OCI-LY1 (cell line): ENCODE data around the gene LRP5.

ENCODE experiments used
- EZH2 ChIP-seq: fragments of 200-600 bp; sonication (generic), shearing (Covaris generic); IDR thresholded peaks from 2 replicates; pipeline ENCODE4 v1.8.0; 2017; ENCODE audit warnings: borderline replicate concordance, mixed run types, mild to moderate bottlenecking, antibody characterized with exemption, low read length, moderate library complexity, mixed read lengths
- TF ChIP-seq, protein P1 (sequence below): fragments of 200-600 bp; sonication (generic), shearing (Covaris generic); IDR thresholded peaks from 2 replicates; pipeline ENCODE4 v1.5.1; 2017; ENCODE audit warnings: mild to moderate bottlenecking, antibody characterized with exemption, low read length, moderate library complexity, mixed read lengths

DNA sequence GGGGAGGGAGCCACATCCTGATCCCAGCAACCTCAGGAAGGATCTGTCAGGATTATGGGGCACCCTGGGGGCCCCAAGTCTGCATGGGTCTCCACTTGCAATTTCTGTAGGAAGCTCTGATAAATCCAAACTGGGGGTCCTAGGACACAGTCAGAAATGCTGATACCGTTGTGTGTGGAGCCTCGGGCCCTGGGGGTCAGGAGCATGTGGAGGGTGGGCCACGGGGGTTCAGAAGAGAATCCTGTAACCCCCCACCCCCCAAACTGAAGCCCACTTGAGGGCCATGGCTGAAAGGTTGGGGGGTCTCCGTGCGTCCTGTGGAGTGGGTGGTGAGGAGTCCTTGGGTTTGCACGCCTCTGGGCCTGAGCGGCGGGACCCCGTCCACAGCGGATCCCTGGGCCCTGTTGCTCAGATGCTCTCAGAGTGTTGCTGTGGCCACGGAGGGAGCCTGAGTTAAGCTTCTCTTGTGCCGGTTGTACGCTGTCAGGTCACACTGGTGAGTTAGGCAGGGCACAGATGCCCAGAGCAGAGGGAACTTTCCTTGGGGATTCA lies 72.2 kb downstream of the LRP5 start:
- no peak for TF ChIP-seq EZH2
- TF ChIP-seq, protein P1, sequence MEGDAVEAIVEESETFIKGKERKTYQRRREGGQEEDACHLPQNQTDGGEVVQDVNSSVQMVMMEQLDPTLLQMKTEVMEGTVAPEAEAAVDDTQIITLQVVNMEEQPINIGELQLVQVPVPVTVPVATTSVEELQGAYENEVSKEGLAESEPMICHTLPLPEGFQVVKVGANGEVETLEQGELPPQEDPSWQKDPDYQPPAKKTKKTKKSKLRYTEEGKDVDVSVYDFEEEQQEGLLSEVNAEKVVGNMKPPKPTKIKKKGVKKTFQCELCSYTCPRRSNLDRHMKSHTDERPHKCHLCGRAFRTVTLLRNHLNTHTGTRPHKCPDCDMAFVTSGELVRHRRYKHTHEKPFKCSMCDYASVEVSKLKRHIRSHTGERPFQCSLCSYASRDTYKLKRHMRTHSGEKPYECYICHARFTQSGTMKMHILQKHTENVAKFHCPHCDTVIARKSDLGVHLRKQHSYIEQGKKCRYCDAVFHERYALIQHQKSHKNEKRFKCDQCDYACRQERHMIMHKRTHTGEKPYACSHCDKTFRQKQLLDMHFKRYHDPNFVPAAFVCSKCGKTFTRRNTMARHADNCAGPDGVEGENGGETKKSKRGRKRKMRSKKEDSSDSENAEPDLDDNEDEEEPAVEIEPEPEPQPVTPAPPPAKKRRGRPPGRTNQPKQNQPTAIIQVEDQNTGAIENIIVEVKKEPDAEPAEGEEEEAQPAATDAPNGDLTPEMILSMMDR = no peak
